Mesendoderm (in vitro differentiated cells): ENCODE measurements around the gene SLC6A13.
"Not testable (repeated sequence)": the region's sequence is repeated elsewhere in the genome, so short reads cannot be mapped to it uniquely, and the experiment has no call there.

Experiments used
- DNase-seq: peaks from one replicate; pipeline ENCODE4 v3.0.0; 2013
- H2AK5ac ChIP-seq: 2 replicates; pipeline ENCODE4 v1.6.1; 2013; ENCODE audit warnings: low read length, inconsistent platforms
- H2BK120ac ChIP-seq: 2 replicates; pipeline ENCODE4 v1.6.1; 2013; ENCODE audit warnings: low read depth, mild to moderate bottlenecking, low read length, moderate library complexity, mixed read lengths
- H2BK15ac ChIP-seq: replicated peaks from 2 replicates; pipeline ENCODE4 v1.6.1; 2013; ENCODE audit warnings: low read depth, mild to moderate bottlenecking, moderate library complexity
- H2BK5ac ChIP-seq: 2 replicates; pipeline ENCODE4 v1.6.1; 2013; ENCODE audit warnings: low read length, inconsistent platforms
- H3K18ac ChIP-seq: 2 replicates; pipeline ENCODE4 v1.6.1; 2013; ENCODE audit warnings: mild to moderate bottlenecking, low read length, mixed read lengths
- H3K23ac ChIP-seq: one replicate; pipeline ENCODE4 v1.6.1; 2013; ENCODE audit warnings: low read length
- H3K27ac ChIP-seq: 2 replicates; pipeline ENCODE4 v1.5.1; 2013; ENCODE audit warnings: low read depth, mild to moderate bottlenecking, inconsistent platforms, low read length, moderate library complexity
- H3K27me3 ChIP-seq: 2 replicates; pipeline ENCODE4 v1.6.1; 2013; ENCODE audit warnings: low read length, control low read depth, mild to moderate bottlenecking, inconsistent platforms; ENCODE audit not compliant: insufficient read depth, poor library complexity
- H3K36me3 ChIP-seq: 2 replicates; pipeline ENCODE4 v1.6.1; 2013; ENCODE audit warnings: low read length, inconsistent platforms; ENCODE audit not compliant: control insufficient read depth, insufficient read depth
- H3K4ac ChIP-seq: one replicate; pipeline ENCODE4 v1.6.1; 2013; ENCODE audit warnings: low read depth, mild to moderate bottlenecking, low read length, moderate library complexity
- H3K4me1 ChIP-seq: 2 replicates; pipeline ENCODE4 v1.6.1; 2013; ENCODE audit warnings: low read depth, low read length, inconsistent platforms; ENCODE audit not compliant: control insufficient read depth
- H3K4me2 ChIP-seq: 2 replicates; pipeline ENCODE4 v1.6.1; 2013; ENCODE audit warnings: low read length
- H3K4me3 ChIP-seq: 2 replicates; pipeline ENCODE4 v1.5.1; 2013; ENCODE audit warnings: mild to moderate bottlenecking, low read length
- H3K56ac ChIP-seq: one replicate; pipeline ENCODE4 v1.6.1; 2013; ENCODE audit warnings: low read length
- H3K79me1 ChIP-seq: 2 replicates; pipeline ENCODE4 v1.6.1; 2013; ENCODE audit warnings: low read length, inconsistent platforms
- H3K79me2 ChIP-seq: 2 replicates; pipeline ENCODE4 v1.6.1; 2013; ENCODE audit warnings: mild to moderate bottlenecking, low read length; ENCODE audit not compliant: control insufficient read depth, insufficient read depth
- H3K9ac ChIP-seq: 2 replicates; pipeline ENCODE4 v1.6.1; 2013; ENCODE audit warnings: low read length, inconsistent platforms
- H4K5ac ChIP-seq: one replicate; pipeline ENCODE4 v1.6.1; 2013; ENCODE audit warnings: low read length
- H4K8ac ChIP-seq: one replicate; pipeline ENCODE4 v1.6.1; 2013; ENCODE audit warnings: low read depth, mild to moderate bottlenecking, control low read depth, low read length, moderate library complexity
- WGBS: extraction: QIAGEN DNeasy Blood & Tissue Kit; methylation state at CpG from one replicate; pipeline ENCODE4 v1.1.7; 2013; ENCODE audit warnings: low lambda C conversion rate, missing lambda C conversion rate; ENCODE audit not compliant: insufficient coverage; ENCODE audit errors: extremely low coverage; 5-methylcytosine and 5-hydroxymethylcytosine counted together

SLC6A13 gene

DNA sequence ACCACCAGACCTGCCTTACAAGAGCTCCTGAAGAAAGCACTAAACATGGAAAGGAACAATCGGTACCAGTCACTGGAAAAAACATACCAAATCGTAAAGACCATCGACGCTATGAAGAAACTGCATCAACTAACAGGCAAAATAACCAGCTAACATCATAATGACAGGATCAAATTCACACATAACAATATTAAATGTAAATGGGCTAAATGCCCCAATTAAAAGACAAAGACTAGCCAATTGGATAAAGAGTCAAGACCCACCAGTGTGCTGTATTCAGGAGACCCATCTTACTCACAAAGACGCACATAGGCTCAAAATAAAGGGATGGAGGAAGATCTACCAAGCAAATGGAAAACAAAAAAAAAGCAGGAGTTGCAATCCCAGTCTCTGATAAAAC is 36.9 kb upstream of the SLC6A13 start:
- H4K8ac ChIP-seq, H3K9ac ChIP-seq, H3K79me1 ChIP-seq, H3K23ac ChIP-seq, H3K27ac ChIP-seq, DNase-seq, H3K27me3 ChIP-seq, H3K4ac ChIP-seq, H2AK5ac ChIP-seq, H2BK5ac ChIP-seq, H2BK15ac ChIP-seq, H2BK120ac ChIP-seq, H3K36me3 ChIP-seq, H3K79me2 ChIP-seq, H3K4me1 ChIP-seq, H3K4me2 ChIP-seq, H3K18ac ChIP-seq, H3K56ac ChIP-seq, H4K5ac ChIP-seq, H3K4me3 ChIP-seq: not testable (repeated sequence)
- WGBS: no CpG with 5 or more reads among the region's 5 CpGs

DNA sequence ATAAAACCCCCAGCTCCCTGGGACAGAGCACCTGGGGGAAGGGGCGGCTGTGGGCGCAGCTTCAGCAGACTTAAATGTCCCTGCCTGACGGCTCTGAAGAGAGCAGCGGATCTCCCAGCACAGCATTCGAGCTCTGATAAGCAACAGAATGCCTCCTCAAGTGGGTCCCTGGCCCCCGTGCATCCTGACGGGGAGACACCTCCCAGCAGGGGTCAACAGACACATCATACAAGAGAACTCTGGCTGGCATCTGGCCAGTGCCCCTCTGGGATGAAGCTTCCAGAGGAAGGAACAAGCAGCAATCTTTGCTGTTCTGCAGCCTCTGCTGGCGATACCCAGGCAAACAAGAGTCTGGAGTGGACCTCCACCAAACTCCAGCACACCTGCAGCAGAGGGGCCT is 35.4 kb upstream of the SLC6A13 start:
- not testable (repeated sequence) for H3K27me3 ChIP-seq, H3K36me3 ChIP-seq

DNA sequence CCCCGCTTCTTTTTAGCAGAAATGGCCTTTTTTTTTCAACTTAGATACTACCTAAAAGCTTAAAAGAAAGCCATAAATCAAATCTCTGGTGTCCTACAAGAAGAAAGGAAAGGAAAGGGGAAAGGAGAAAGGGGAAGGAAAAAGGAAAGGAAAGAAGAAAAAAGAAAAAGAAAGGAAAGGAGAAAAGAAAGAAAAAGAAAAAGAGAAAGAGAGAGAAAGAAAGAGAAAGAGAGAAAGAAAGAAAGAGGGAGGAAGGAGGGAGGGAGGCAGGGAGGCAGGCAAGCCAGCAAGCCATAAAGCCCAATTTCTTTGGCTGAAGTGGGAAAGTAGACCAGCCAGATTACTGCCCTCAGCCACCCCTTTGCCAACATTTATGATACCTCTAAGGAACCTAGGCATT is 32.5 kb upstream of the SLC6A13 start:
- no peak overlapping the region for H3K18ac ChIP-seq
- no peak overlapping the region for H2BK15ac ChIP-seq
- H3K79me2 ChIP-seq: no peaks in the 10 kb centered on the region
- no peak overlapping the region for H3K56ac ChIP-seq
- no peaks in the 10 kb centered on the region for H3K4me1 ChIP-seq
- no peak overlapping the region for H3K4ac ChIP-seq
- no peak overlapping the region for H3K27ac ChIP-seq
- H3K27me3 ChIP-seq: no peaks in the 10 kb centered on the region
- H3K79me1 ChIP-seq: no peaks in the 10 kb centered on the region
- no peak overlapping the region for H2AK5ac ChIP-seq
- no peak overlapping the region for H4K5ac ChIP-seq
- H3K36me3 ChIP-seq: peaks cover 8% of the 10 kb centered on the region
- H3K9ac ChIP-seq: no peak overlapping the region
- DNase-seq: no peak
- no peak overlapping the region for H2BK120ac ChIP-seq
- H2BK5ac ChIP-seq: no peak overlapping the region
- H3K23ac ChIP-seq: no peak overlapping the region
- H3K4me2 ChIP-seq: no peak overlapping the region
- WGBS: no CpG with 5 or more reads among the region's 1 CpG
- no peak overlapping the region for H4K8ac ChIP-seq
- H3K4me3 ChIP-seq: no peak overlapping the region

More for the DNA sequence above, 35.4 kb upstream of the SLC6A13 start:
- DNase-seq, H2BK5ac ChIP-seq, H3K23ac ChIP-seq, H3K79me1 ChIP-seq, H3K4me3 ChIP-seq, H3K4me1 ChIP-seq, H3K4ac ChIP-seq, H2BK15ac ChIP-seq, H2AK5ac ChIP-seq, H3K79me2 ChIP-seq, H4K5ac ChIP-seq, H3K9ac ChIP-seq, H3K27ac ChIP-seq, H3K4me2 ChIP-seq, H2BK120ac ChIP-seq, H4K8ac ChIP-seq, H3K56ac ChIP-seq, H3K18ac ChIP-seq: not testable (repeated sequence)
- WGBS: no CpG with 5 or more reads among the region's 8 CpGs

- Histone ChIP-seq H2AK5ac (no peak overlapping the region), H4K8ac (no peak overlapping the region), H2BK120ac (no peak overlapping the region), H3K18ac (no peak overlapping the region), H3K4me2 (no peak overlapping the region), H3K27ac (no peak overlapping the region), H4K5ac (no peak overlapping the region), H3K23ac (no peak overlapping the region), H3K36me3 (peaks cover 8% of the 10 kb centered on the region), H2BK5ac (no peak overlapping the region), H3K56ac (no peak overlapping the region), H2BK15ac (no peak overlapping the region), H3K4me3 (no peak overlapping the region), H3K9ac (no peak overlapping the region), H3K4me1 (no peaks in the 10 kb centered on the region), H3K4ac (no peak overlapping the region), H3K79me1 (no peaks in the 10 kb centered on the region), H3K27me3 (no peaks in the 10 kb centered on the region), H3K79me2 (no peaks in the 10 kb centered on the region)
- WGBS: no CpG with 5 or more reads among the region's 5 CpGs
- DNase-seq: no peak
Observed at GRCh38 chr12:293199-293598, 30.6 kb upstream of the SLC6A13 start.

DNA sequence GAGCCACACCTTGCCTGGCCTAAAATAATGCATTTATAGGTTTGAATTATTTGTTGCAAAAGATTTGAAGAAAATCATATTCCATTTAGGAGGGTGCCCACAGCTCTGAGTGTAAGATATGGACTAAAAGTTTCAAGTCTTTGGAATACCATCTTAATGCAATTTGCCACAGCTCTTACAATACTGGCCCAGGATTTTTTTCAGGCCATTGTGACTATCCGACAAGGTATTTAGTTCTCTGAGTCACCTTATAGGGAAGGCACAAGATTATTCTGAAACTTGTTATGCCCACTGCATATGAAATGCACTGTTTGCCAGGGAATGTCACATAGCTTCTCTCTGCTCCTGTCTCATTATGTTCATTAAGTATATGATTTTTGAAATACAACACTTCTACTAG is 29.6 kb upstream of the SLC6A13 start:
- H3K18ac ChIP-seq: no peak overlapping the region
- H3K36me3 ChIP-seq: peaks cover 8% of the 10 kb centered on the region
- no peak overlapping the region for H3K56ac ChIP-seq
- no peak overlapping the region for H3K23ac ChIP-seq
- H3K4me2 ChIP-seq: no peak overlapping the region
- no peak overlapping the region for H3K4ac ChIP-seq
- H2BK15ac ChIP-seq: no peak overlapping the region
- H3K9ac ChIP-seq: no peak overlapping the region
- no CpG with 5 or more reads among the region's 1 CpG for WGBS
- H3K27ac ChIP-seq: no peak overlapping the region
- H4K5ac ChIP-seq: no peak overlapping the region
- no peaks in the 10 kb centered on the region for H3K27me3 ChIP-seq
- H4K8ac ChIP-seq: no peak overlapping the region
- no peak overlapping the region for H2BK120ac ChIP-seq
- no peak overlapping the region for H2AK5ac ChIP-seq
- no peak for DNase-seq
- H3K79me1 ChIP-seq: no peaks in the 10 kb centered on the region
- no peak overlapping the region for H3K4me3 ChIP-seq
- no peaks in the 10 kb centered on the region for H3K4me1 ChIP-seq
- no peaks in the 10 kb centered on the region for H3K79me2 ChIP-seq
- no peak overlapping the region for H2BK5ac ChIP-seq

GRCh38 chr12:291153-291723 is 28.6 kb upstream of the SLC6A13 start:
- H3K4me2 ChIP-seq: no peak overlapping the region
- no peaks in the 10 kb centered on the region for H3K79me1 ChIP-seq
- H2BK5ac ChIP-seq: no peak overlapping the region
- H3K56ac ChIP-seq: no peak overlapping the region
- no peaks in the 10 kb centered on the region for H3K79me2 ChIP-seq
- H2BK120ac ChIP-seq: no peak overlapping the region
- H3K4me1 ChIP-seq: no peaks in the 10 kb centered on the region
- peak; percentile 11 for DNase-seq
- peaks cover 8% of the 10 kb centered on the region for H3K36me3 ChIP-seq
- H3K23ac ChIP-seq: no peak overlapping the region
- no peak overlapping the region for H3K4me3 ChIP-seq
- H2AK5ac ChIP-seq: no peak overlapping the region
- no CpG with 5 or more reads among the region's 1 CpG for WGBS
- no peak overlapping the region for H3K18ac ChIP-seq
- no peak overlapping the region for H3K27ac ChIP-seq
- no peak overlapping the region for H3K9ac ChIP-seq
- H3K27me3 ChIP-seq: no peaks in the 10 kb centered on the region
- H2BK15ac ChIP-seq: no peak overlapping the region
- H4K8ac ChIP-seq: no peak overlapping the region
- no peak overlapping the region for H4K5ac ChIP-seq
- H3K4ac ChIP-seq: no peak overlapping the region
